GM19193 (cell line): ENCODE results near the gene RAB11FIP5.

Experiments
- POLR2A ChIP-seq: IDR thresholded peaks from 4 replicates; pipeline ENCODE4 v1.6.1; 2011; ENCODE audit not compliant: insufficient read depth, insufficient read length; ENCODE audit errors: extremely low read depth

RAB11FIP5 gene

DNA sequence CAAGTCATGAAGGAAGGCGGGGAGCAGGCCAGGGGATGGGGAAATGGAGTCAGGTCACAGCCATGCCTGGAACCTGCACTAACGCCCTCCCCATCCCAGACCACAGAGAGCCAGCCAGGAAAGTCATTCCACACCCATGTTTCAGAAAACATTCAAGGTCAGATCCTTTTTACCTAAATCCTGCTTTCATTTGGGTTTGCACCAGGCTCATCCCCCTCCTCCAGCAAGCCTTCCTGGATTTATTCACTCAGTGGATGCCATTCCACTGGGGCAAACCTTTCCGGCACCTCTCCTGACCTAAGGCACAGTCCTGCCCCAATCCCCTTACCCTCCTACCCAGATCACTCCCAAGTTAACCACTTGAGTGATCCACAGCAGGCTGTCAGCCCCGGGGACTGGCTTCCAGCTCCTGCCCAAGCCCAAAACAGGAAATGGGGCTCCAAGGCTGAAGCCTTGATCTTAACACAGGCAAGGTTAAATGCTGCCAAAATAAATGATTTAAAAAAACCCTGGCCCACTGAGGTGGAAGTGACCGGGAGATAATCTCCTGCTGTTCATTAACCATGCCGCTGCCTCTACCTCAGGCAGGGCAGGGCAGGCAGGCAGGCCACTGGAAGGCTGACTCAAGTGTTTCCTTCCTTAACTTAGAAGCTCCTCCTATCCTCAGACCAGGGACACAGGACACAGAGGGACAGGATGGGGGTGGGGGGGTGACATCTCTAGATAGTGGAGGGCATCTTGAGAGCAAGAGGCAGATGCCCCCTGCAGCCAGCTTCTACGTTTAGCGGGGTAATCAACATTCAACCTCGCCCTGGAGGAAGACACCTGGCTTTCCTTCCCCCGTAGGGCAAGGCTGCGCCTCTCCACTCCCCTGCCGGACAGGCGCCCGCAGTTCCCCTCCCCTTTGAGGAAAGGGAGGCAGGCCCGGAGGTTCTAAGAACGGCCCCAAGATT is 1.4 kb downstream of the RAB11FIP5 start:
- TF ChIP-seq POLR2A = no peak

DNA sequence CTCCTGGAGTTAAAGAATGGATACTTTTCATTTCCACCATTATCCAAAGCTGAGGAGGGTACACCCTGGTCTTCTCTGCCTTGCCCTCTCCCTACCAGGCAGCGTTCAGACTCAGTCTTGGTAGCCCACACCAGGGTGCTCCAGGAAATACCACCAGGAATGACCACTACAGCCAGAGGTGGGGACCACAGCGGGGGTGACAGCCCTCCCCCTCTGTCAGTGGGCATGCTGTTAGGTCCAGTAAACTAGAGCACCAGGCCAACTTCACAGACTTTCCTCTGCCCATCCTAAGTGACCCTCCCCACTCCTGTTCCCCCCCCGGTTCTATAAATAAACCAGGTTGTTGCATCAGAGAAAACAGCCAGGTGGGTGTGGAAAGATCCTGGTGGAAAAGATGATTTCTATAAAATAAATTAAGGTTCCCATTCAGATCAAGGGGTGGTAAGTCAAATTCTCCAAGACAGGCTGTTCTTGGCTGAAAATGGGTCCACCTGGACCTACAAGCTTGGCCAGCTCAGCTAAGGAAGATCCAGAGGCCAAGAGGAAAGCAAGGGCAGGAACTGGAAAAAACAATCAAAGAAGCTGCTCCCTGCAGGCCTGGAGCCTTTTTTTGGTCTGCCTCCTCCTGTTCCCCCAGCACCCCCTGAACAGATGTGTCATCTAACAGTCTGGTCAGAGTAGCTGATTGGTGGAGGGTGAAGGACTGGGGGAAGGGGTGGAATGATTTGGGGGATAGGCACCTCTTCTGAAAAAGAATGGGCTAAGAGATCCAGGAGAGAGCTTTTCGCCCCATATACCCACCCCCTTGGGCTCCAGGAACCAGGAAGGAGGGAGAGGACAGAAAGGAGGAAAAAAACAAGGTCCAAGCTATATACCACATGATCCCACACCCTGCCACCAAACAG is 2.3 kb downstream of the RAB11FIP5 start:
- TF ChIP-seq POLR2A = no peak

DNA sequence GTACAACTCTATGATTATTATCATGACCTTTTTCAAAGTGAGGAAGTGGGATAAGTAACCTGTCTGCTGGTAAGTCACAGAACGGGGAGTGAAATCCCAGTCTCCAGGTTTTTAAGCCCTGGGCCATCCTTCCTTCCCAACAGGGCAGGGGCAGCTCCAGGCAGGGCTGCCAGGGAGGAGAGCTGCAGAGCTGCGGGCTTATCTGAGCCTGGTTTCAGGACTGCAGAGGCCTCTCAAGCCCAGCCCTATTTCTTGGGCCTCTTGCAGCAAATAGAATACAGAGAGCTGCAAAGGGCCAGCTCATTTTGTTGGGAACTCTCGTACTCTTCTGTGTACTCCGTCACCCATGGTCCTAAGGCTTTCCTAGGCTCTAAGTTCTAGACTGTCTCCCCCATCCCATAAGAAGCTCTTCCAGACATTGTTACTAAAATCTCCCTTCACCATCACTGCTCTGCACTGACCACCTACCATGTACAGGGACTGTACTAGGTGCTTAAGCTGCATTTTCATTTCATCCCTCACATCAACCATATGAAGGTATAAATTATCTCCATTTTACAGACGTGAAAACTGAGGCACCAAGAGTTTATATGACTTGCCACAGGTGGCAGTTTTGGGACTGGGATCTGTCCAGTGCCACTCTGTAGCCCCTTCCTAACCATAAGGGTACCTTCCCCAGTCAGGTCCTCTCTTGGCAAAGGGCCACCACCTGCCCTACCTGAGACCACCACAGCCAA is 3.1 kb downstream of the RAB11FIP5 start:
- no peak for TF ChIP-seq POLR2A

GRCh38 chr2:73107211-73107926 is 5.4 kb downstream of the RAB11FIP5 start:
- no peak for TF ChIP-seq POLR2A

DNA sequence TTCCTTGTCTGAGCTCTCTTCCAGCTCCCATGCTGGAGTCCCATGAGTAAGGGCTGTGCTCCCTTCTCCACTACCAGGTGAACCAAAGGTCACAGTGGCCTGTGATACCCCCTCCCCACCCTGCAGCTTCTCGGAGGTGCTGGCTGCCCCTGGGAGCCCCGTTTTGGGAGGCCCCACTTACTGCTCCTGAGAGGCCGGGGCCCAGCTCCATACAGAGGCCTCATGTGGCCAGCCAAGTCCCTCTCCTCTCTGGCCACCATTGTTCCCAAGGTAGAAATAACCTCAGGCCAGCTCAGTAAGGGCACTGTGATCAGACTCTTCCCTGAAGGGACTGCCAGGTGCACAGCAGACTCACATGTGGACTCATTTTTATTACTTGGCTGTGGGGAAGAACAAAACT is 6.0 kb downstream of the RAB11FIP5 start:
- no peak for TF ChIP-seq POLR2A

DNA sequence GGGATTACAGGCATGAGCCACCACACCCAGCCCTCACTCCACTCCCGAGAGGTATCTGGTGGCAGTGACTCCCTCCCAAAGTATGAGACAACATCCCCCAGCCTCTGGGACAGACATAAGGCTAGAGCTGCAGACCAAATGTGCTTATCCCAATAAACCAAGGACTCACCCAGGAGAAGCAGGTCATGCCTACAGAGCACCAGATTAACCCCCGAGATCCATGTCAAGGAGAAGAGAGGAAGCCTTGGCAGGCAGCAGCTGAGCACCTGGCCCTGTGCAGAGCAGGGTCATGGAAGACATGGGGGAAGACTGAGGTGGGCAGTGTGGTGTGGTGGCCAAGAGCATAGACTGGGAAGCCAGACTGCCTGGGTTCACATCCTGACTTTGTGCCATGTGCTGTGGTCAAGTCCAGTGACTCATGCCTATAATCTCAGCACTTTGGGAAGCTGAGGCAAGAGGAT is 7.2 kb downstream of the RAB11FIP5 start:
- no peak for TF ChIP-seq POLR2A

- no peak for TF ChIP-seq POLR2A
These were observed 7.8 kb downstream of the RAB11FIP5 start for GRCh38 chr2:73104933-73105332.

DNA sequence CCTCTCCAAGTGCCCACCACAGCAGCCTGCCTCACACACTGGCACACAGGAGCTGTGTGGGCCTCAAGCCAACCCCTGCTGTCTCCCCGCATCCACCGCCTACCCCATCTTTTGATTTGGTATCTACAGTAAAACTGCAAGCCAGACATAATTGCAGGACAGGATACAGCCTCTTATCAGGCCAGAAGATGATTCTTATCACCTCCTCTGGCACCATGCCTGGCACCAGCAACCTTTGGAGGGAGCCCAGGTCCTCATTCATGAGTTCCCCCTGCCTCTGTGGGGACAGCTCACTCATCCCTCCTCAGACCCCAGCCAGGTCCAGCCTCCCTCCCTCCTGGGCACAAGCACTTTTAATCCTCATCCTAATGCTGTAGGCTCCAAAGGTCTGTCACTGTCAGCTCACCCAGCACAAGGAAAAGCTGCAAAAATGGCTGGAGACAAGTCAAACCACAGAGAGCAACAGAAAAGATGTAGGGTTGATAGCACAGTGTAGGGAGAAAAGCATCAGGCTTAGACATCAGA is 9.7 kb downstream of the RAB11FIP5 start:
- TF ChIP-seq POLR2A = no peak

DNA sequence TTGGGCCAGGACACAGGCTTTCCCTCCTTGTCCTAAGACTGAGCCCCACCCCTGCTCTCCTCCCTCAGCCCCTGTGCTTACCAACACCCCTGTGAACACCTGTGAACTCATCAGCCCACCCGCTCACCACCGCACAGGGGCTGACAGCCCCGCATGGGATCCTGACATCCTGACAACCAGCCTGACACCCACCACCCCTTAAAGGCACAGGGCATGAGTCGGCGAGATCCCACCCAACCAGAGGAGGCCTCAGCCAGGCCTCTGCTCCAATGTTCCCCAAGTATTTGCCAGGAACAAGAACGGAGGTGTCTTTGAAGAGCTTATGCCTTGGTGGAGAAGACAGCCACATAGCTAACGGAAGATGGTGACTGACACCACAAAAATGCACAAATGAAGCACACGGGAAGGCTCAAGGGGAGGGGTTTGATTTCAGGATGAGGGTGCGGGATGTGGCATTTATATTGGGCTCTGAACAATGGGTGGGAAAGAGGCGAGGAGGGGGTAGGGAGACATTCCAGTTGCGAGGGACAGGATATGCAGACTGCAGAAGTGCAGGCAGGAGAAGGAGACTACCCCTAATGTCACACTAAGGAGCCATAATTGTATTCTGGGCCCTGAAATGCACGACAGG is 11.0 kb downstream of the RAB11FIP5 start:
- no peak for TF ChIP-seq POLR2A

DNA sequence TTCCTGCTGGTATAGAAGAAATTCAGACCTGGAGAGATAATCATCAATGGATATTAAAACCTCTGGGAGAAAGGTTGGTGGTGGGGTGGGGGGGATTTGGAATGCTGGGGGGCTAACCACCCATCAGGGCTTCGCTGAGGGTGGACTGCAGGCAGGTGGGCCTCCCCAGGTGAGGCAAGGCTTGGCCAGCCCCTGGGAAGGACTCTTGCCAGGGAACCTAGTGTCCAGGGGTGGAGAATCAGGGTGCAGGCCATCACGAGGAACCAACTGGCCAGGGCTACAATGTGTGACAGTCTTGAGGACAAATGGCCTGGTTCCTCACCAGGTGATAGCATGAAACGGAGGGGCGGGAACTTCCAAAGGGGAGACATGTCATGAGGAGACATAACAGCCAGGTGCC is 11.8 kb downstream of the RAB11FIP5 start:
- no peak for TF ChIP-seq POLR2A

DNA sequence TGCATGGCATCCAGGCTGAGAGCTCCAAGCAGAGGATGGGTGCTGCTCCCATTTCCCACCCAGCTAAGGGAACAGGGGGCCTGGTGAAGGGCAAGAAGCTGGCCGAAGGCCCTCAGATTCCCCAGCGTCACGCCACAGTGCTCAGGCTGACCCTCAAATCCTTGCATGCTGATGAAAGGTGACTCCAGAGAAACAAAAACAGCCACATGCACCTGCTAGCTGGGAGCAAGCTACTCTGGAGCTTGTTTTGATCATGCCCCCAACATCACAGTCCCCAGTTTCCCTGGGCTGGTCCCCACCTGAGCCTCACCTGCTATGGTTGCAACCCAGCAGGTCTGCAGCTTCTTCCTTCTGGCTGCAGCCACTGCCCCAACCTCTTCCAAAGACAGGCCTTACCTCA is 13.3 kb downstream of the RAB11FIP5 start:
- no peak for TF ChIP-seq POLR2A

- TF ChIP-seq POLR2A = no peak
These were observed 16.8 kb downstream of the RAB11FIP5 start for GRCh38 chr2:73095910-73096309.

DNA sequence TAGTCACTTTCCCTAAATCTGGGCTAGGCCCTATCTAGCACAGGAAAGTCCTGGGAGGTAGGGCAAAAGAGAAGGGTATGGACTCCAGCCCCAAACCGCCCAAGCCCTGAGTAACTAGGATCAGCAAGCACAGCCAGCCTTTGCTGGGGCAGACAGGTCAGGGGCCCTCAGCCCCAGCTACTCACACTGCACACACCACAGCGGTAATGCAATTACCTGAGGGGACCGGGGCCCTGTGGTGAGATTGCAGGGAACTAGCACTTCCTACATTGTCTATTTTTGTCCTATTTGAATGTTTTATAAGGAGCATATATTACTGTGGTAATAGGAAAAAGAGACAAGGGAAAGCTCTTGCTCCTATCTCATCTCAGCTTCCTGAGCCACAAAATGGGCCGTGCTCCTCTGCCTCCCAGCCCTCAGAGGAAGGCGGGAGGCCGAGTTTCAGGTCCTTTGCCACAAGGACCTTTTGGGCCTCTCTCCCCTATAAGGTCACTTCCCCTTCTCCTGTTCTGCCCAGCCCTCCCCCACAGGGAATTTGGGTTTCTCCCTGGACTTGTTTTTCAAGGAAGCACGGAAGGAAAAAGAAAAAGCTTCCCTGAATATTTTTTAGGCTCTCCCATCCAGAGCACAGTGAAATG is 20.5 kb downstream of the RAB11FIP5 start:
- TF ChIP-seq POLR2A = no peak
